RWPE1 (cell line): Measurements from ENCODE around the gene ARPC1A.
A peak's percentile ranks its signal among the peaks of the same experiment; 100 is the strongest.
"Not testable (repeated sequence)": the region's sequence is repeated elsewhere in the genome, so short reads cannot be mapped to it uniquely, and the experiment has no call there.

ENCODE experiments used
- CTCF ChIA-PET: fragments of 350-600 bp; sonication (Branson Sonifier 250); formaldehyde crosslinking; extraction: SDS; loops from one replicate; lab custom pipeline; 2021; lab: Yijun Ruan, JAX
- POLR2A ChIA-PET: fragments of 400-600 bp; formaldehyde crosslinking; extraction: SDS; loops from one replicate; lab custom pipeline; 2020; ENCODE audit warnings: antibody characterized with exemption; ENCODE audit not compliant: low non-redundant PET; lab: Yijun Ruan, JAX
- DNase-seq: peaks from one replicate; pipeline ENCODE4 v3.0.0; 2012; ENCODE audit warnings: low spot score
- H3K27ac ChIP-seq: fragments of 450-650 bp; 2 replicates; pipeline ENCODE4 v1.5.1; 2017
- TF ChIP-seq, protein P1 (sequence below): fragments of 450-650 bp; conservative IDR thresholded peaks from 2 replicates; pipeline ENCODE4 v1.5.1; 2017; ENCODE audit warnings: low read depth, mild to moderate bottlenecking

ARPC1A gene

DNA sequence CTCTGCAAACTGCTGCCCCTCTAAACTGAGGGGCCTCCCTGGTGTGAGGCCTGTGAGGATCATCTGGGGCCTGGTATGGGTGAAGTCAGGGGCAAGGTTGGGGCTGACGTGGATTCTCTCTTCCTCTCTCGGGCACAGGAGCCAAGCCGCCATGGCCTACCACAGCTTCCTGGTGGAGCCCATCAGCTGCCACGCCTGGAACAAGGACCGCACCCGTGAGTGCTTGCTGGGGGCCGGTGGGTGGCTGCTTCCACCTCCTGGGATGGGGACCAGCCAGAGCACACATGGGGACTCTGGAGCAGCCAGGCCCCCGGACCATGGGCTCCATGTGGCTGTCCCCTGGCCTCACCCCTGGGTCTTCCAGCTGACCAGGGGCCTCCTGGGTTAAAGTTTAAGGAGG is 59.9 kb downstream of the ARPC1A start:
- no peak for DNase-seq
- TF ChIP-seq, protein P1, sequence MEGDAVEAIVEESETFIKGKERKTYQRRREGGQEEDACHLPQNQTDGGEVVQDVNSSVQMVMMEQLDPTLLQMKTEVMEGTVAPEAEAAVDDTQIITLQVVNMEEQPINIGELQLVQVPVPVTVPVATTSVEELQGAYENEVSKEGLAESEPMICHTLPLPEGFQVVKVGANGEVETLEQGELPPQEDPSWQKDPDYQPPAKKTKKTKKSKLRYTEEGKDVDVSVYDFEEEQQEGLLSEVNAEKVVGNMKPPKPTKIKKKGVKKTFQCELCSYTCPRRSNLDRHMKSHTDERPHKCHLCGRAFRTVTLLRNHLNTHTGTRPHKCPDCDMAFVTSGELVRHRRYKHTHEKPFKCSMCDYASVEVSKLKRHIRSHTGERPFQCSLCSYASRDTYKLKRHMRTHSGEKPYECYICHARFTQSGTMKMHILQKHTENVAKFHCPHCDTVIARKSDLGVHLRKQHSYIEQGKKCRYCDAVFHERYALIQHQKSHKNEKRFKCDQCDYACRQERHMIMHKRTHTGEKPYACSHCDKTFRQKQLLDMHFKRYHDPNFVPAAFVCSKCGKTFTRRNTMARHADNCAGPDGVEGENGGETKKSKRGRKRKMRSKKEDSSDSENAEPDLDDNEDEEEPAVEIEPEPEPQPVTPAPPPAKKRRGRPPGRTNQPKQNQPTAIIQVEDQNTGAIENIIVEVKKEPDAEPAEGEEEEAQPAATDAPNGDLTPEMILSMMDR = no peak
- ChIA-PET POLR2A (no interaction called here), CTCF (no interaction called here)
- peak overlapping the region; percentile 29; the same call in 1 of the 2 replicates for H3K27ac ChIP-seq

DNA sequence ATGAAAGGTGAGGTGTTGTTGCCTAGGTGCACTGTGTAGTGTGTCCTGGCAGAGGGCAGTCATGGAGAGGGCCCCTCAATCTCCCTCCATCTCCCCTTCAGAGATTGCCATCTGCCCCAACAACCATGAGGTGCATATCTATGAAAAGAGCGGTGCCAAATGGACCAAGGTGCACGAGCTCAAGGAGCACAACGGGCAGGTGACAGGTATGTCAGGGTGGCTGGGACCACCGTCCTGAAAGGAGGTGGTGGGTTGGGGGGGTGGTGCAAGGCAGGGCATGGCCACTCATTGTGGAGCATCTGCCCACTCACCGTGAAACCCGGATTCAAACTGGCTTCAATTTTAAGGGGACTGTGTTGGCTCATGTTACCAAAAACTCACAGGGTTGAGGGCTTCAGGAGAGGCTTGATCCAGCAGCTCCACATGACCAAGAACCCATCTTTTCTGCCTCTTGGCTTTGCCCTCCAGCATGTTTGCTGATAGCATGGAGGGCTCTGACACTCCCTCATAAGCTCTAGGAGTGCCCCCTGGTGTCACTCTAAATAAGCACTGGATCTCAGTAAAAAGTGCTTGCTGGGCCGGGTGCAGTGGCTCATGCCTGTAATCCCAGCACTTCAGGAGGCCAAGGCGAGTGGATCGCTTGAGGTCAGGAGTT is 61.0 kb downstream of the ARPC1A start:
- ChIA-PET CTCF (no interaction called here), POLR2A (interaction anchor here (0.9 kb wide), 1 partner anchor 12 kb away, joined by 10 read pairs; no protein-coding TSS in a partner anchor)
- no peak for DNase-seq
- peak overlapping the region; percentile 29 for H3K27ac ChIP-seq
- TF ChIP-seq, protein P1 = no peak

DNA sequence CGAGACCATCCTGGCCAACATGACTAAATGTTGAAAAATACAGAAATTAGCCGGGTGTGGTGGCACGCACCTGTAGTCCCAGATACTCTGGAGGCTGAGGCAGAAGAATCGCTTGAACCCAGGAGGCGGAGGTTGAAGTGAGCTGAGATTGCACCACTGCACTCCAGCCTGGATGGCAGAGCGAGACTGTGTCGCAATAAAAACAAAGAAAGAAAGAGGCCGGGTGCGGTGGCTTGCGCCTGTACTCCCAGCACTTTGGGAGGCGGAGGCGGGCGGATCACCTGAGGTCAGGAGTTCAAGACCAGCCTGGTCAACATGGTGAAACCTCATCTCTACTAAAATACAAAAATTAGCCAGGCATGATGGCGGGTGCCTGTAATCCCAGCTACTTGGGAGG is 61.5 kb downstream of the ARPC1A start:
- peak overlapping the region; percentile 29 for H3K27ac ChIP-seq
- POLR2A ChIA-PET = interaction anchor here (0.9 kb wide), 1 partner anchor 12 kb away, joined by 10 read pairs; no protein-coding TSS in a partner anchor
- DNase-seq, CTCF ChIA-PET: not testable (repeated sequence)

DNA sequence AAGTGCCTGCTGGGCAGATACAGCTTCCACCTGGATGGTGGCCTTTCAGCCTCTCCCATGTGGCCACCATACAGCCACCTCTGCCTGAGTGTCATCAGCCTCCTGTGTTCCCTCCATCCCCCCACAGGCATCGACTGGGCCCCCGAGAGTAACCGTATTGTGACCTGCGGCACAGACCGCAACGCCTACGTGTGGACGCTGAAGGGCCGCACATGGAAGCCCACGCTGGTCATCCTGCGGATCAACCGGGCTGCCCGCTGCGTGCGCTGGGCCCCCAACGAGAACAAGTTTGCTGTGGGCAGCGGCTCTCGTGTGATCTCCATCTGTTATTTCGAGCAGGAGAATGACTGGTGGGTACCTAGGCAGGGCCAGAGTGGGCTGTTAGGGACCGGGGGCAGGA is 62.2 kb downstream of the ARPC1A start:
- ChIA-PET CTCF (no interaction called here), POLR2A (interaction anchor here (0.6 to 0.9 kb wide), 2 partner anchors 10 to 13 kb away, joined by 3 to 10 read pairs; no protein-coding TSS in a partner anchor)
- TF ChIP-seq, protein P1 = no peak
- DNase-seq = no peak
- no peak overlapping the region; the same call in 1 of the 2 replicates for H3K27ac ChIP-seq

DNA sequence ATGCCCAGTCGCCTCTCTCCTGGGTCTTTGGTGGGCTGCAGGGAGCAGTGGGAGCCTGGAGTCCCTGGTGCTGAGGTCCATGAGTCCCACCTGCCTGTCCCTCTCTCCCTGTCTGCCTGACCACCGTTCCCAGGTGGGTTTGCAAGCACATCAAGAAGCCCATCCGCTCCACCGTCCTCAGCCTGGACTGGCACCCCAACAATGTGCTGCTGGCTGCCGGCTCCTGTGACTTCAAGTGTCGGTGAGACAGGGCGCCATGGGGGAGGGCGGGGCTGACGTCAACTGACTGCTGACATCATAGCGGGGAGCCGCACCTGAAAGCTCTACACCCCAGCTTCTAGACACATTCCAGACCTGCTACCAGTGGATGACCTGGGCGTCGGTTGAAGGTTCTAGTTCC is 64.1 kb downstream of the ARPC1A start:
- CTCF ChIA-PET = interaction anchor here (0.8 kb wide), 1 partner anchor 25 kb away, joined by 3 read pairs; no protein-coding TSS in a partner anchor
- H3K27ac ChIP-seq = peak overlapping the region; percentile 79
- POLR2A ChIA-PET = no interaction called here
- no peak for DNase-seq
- TF ChIP-seq, protein P1 = no peak

DNA sequence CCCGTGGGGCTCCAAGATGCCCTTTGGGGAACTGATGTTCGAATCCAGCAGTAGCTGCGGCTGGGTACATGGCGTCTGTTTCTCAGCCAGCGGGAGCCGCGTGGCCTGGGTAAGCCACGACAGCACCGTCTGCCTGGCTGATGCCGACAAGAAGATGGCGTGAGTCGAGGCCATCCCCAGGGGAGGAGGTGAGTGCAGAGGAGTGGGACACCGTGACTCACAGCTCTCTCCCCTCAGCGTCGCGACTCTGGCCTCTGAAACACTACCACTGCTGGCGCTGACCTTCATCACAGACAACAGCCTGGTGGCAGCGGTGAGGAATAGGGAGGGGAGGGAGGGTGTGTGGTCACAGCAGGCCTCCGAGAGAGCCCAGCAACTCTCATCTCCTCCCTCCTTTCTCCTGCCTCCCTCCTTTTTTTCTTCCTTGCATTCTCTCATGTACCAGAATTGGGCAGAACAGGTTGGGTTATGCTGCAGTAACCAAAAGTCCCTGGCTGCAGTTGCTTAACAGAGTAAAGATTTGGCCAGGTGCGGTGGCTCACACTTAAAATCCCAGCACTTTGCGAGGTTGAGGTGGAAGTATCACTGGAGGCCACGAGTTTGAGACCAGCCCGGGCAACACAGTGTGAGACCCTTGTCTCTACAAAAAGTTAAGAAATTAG is 65.4 kb downstream of the ARPC1A start:
- TF ChIP-seq, protein P1 = no peak
- ChIA-PET POLR2A (no interaction called here), CTCF (interaction anchor here (0.7 kb wide), 1 partner anchor 356 kb away, joined by 3 read pairs; no protein-coding TSS in a partner anchor)
- peak overlapping the region; percentile 79 for H3K27ac ChIP-seq
- no peak for DNase-seq

DNA sequence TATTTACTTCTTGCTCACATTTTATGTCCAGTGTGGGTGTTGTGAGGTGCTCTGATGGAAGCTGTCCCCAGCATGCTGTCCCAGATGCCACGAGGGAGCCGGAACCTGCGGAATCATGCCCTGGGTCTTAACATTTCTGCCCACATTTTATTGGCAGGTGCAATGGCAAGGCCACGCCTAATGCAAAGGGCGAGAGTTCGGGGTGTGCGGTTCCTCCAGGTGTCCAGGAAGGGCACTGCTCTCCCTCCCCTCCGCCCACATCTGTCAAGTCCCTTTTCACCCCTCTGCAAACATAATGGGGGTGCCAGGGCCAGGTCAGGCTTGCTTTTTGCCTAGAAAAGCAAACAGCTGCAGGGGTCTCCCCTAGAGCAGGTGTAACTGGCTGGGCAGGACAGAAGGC is 66.3 kb downstream of the ARPC1A start:
- DNase-seq = no peak
- ChIA-PET CTCF (no interaction called here), POLR2A (interaction anchor here (1.7 kb wide), 1 partner anchor 12 kb away, joined by 3 read pairs; no protein-coding TSS in a partner anchor)
- TF ChIP-seq, protein P1 = no peak
- peak overlapping the region; percentile 79 for H3K27ac ChIP-seq
